HG02840 (cell line): ENCODE results near the gene RPL22.

Source experiments
- ATAC-seq: cut with Tn5 transposase; IDR thresholded peaks from one replicate; pipeline ENCODE4 v1.9.1; 2021; ENCODE audit warnings: mild to moderate bottlenecking, moderate library complexity, moderate number of reproducible peaks; ENCODE audit not compliant: unreplicated experiment, low FRiP score

RPL22 gene

DNA sequence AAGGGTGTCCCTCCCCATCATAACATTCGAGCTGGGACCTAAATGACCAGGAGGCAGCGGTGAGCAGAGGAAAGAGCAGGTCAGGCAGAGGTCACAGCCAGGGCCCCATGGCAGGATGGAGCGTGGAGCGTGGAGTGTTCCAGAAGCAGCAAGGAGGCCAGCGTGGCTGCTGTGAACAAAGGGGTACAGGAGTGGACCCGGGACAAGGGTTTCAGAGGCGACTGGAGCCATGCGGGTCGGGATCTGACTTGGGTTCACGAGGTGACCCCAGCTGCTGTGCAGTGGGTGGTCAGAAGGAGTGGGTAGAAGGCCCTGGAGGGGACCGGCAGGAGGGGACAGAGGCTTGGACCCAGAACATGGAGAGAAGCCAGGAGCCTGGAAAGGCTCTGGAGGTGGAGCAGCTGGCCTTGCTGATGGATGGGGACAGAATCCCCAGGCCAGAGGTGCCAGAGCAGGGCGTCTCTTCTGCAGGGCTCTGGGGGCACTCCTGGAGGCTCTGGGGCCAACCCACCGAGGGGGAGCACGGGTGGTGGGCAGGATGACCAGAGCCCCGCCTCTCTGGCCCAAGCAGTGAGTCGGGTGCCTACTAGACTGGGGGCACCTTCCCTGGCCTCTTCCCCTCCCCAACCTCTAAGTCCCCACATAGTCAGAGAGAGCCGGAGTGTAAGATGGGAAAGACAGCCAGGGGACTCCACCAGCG is 21.6 kb downstream of the RPL22 start:
- no peak for ATAC-seq

DNA sequence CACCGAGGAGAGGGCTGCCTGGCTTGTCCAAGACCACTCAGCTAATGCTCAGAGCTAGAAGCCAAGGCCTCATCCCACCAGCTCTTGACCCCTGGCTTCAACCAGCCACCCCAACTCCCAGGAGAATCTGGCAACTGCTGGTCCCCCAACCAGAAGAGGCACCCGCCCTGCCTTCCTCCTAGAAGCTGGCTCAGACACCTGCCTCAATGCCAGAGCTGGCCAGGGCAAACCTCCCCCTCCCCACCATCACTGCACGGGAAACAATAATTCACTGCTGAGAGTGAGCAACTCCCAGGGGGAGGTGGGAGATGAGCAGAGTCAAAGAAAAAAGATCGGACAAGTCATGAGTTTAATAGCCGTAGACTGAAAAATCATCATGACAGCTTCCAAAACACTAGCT is 22.6 kb downstream of the RPL22 start:
- ATAC-seq, result no peak

GRCh38 chr1:6175411-6175828 is 24.0 kb downstream of the RPL22 start:
- ATAC-seq, result no peak

GRCh38 chr1:6174621-6175410 is 24.6 kb downstream of the RPL22 start:
- ATAC-seq, result no peak

- no peak for ATAC-seq
Observed at GRCh38 chr1:6172549-6172948, 26.8 kb downstream of the RPL22 start.

GRCh38 chr1:6171548-6172124 is 27.8 kb downstream of the RPL22 start:
- no peak for ATAC-seq

- ATAC-seq, result no peak
Observed at GRCh38 chr1:6170742-6171201, 28.6 kb downstream of the RPL22 start.

GRCh38 chr1:6170116-6170741 is 29.2 kb downstream of the RPL22 start:
- no peak for ATAC-seq

DNA sequence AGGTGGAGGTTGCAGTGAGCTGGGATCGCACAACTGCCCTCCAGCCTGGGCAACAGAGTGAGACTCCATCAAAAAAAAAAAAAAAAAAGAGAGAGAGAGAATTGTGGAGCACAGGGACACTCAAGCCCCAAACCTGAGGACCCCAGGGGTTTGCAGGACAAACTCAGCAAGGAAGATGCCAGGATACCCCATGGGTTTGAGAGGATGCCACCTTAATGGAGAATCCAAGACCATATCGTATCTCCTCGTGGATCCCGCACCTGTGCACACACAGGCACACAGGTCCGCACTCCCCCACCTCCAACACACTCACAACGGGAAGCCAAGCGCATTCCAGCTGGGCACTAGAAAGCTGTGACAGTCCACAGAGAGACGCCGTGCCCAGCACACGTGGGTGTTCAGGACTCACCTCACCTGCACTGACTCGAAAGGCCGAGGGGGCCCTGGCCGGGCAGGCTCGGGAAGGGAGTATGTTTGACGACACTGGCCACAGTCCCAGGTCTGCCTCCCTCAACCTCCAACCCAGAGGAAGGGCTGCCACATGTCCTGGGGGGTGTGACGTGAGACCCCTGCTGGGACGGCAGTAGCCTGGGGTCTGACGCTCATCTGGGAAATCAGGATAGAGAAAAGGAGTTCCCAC is 30.3 kb downstream of the RPL22 start:
- ATAC-seq, result no peak

DNA sequence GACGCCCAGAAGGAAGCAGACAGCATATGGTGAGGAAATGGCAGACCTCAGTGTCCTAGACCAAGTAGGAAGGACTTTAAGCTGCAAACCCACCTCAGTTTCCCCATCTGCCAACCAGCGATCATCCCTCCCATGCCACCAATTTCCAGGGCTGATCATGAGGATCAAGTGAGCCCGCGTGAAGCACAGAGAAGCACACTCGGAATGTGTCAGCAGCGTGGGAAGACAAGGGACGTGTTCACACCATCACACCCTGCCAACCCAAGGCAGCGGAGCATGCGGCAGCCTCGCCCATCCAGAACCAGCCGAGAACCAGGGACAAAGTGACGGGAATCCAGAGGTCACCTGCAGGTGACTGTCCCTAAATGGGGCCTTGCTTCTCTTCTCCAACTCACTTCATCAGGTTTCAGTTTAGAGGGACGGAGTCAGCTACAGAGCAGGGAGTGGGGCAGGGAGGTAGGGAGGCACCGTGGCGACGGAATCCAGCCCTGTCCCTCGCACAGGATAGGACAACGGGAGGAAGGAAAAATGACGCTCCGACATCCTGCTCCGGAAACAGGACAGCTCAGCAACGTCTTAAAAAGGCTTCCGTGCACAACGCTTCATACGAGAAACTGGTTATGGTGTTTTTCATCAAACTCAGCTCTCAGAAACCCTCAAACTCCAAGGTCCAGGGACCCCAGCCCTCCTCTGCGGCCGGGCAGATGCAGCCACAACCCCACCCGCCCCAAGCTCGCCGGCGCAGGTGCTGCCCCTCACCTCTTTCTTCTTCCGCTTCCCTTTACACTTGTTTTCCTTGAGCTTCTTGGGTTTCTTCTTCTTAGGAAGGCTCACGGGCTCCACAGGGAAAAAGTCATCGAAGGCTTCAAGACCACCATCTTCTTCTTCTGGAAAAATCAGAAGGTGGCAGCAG is 31.7 kb downstream of the RPL22 start:
- no peak for ATAC-seq

DNA sequence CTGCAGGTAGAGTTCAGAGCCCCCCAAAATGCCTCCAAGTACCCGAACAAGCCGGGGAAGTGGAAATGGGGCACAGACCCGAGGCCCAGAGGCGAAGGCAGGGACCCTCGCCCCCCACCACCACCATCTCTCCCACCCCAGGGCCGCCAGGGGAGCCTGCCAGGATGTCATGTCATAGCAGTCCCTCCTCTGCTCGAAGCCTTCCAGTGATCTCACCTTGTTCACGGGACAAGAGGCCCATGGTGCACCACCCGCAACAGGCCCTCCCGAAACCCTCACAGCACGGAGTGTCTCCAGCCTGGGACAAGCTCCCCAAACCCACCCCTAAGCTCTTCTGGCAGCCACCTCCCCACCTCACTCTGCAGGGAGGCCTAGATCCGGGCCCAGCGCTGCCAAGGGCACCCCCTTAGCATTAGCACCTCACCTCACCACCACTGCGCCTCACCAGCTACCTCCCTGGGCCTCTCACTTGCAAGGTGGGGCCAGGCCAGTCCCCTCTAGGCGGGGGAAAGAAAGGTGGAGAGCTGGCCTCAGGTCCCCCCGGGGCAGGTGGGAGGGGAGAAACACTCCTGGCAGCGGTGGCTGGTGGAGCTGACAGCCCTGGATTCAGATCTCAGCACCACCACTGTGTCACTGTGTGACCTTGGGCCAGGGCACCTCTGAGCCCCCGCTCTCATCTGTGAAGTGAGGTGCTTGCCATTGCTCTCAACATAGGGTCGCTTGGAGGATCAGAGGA is 32.6 kb downstream of the RPL22 start:
- no peak for ATAC-seq

DNA sequence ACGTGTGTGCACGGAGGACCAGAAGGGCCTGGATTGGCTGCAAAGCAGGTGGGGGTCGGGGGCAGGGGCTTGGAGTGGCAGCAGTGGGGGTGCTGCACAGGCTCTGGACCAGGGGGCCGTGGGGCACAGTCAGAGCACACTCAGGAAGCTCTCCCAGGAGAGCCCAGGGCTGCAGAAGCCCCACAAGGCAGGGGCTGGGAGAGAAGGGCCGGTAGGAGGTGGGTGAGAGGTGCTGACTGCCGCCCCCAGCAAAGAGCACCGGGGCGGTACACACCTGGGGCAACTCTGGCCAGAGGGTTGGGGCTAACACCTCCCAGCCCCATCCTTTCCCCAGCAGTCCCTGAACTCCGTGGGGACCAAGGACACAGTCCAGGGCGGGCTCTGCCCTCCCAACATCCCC is 33.2 kb downstream of the RPL22 start:
- ATAC-seq, result no peak

DNA sequence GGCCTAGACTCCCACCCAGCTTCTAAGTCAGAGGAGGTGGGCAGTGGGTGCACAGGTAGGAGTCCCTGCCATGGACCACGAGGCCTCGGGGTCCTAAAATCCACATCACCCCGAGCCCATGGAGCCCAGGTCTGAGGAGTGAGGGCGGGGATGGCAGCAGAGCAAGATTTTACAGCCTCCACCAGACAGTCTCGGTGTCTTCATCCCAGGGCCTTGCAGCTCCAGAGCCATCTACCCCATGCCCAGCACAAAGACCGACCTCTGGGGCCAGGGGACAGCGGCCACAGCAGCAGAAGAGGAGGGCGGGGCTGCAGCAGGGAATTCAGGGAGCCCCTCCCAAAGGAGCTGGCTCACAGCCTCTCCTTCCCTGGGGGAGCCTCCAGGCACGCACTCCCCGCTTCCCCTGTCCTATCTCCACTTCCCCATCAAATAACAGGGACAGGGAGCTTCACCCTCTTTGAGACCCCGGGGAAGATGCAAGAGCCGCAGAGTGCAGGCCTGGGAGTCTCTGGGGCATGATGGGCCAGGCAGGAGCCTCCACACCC is 33.9 kb downstream of the RPL22 start:
- no peak for ATAC-seq

- ATAC-seq, result no peak
Observed at GRCh38 chr1:6165027-6165426, 34.4 kb downstream of the RPL22 start.

- no peak for ATAC-seq
Observed at GRCh38 chr1:6163973-6164617, 35.3 kb downstream of the RPL22 start.

- ATAC-seq, result no peak
Observed at GRCh38 chr1:6163191-6163972, 36.0 kb downstream of the RPL22 start.

DNA sequence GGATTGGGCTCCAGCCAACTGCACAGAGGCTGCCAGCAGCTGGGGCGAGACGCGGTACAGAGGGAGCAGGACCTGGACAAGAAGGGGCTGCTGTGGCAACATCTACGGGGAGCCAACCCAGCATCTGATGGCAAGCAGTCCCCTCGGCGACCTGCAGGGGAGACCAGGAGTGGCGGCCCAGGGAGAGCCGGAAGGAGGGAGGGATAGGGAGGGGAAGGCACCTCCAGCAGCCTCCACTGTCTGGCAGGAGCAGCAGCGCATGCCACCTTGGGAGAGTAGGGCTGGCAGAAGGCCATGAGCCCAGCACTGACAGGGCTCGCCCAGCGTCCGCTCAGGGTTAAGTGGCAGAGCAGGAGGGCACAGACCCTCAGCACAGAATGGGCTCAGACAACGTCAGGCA is 36.6 kb downstream of the RPL22 start:
- ATAC-seq, result no peak
